ENCODE results near the gene SPI1.

SPI1 gene

DNA sequence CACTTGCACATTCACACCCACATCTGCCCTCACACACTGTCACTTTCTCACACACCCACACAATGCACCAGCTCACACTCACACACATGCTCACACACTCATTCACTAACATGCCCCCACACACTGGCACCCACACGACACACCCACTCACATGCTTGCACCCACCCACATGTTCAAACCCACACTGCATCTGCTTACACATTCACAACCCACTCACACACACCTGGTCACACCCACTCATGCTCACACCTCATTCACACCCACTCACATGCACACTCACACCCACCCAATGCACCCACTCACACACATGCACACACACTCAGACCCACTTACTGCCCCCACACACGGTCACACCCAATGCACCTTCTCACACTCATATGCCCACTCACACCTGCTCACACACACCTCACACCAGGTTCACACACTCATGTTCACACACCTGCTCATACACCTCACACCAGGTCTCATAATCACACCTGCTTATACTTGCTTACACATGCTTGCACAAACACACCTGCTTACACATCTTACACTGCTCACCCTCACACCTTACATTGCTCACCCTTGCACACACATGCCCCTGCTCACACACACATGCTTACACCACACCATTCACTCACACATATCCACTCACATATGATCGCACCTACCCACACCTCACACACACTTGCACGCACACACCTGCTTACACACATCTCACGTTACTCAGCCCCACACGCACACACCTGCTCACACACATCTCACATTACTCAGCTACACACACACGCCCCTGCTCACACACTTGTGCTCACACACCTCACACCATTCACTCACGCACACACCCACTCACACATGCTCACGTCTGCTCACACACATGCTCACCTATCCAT lies 22.0 kb downstream of the SPI1 start:
- no peak for FAIRE-seq

GRCh38 chr11:47355283-47356128 lies 22.8 kb downstream of the SPI1 start:
- no peak for FAIRE-seq

DNA sequence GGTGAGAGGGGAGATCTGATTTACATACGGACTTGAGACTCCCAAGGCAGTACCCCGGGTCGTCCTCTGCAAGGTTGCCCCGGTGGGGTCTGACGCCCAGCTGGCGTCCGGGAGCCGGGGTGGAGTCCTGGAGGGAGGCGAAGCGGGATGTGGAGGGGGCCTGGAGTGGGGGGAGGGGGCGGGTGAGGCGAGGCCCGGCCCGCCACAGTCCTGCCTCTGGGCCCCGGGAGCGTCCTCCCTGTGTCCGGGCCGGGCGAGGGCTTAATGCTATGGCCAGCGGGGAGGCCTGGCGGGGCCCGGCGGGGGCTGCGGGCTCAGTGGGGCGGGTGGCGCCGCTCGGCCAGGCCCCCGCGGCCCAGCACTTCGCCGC lies 23.4 kb downstream of the SPI1 start:
- FAIRE-seq = no peak

GRCh38 chr11:47353978-47354774 lies 24.2 kb downstream of the SPI1 start:
- FAIRE-seq = no peak

DNA sequence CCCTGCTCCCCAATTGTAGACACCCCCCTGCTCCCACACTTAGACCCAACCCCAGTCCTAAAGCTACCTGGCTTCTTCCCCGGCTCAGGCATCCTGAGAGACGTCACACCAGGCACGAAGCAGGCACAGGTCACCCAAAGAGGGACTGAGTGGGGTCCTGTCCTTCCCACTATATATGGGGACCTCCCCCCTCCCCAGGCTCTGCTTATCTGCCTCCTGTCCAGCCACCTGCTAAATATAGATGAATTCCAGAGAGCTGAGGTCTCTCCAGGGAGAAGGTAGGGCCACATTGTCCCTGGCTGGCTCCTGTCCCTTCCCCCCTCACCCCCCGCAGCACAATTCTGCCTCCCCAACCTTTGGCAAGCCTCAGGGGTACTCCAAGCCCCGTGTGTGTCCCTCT lies 25.8 kb downstream of the SPI1 start, which contains the start of gene MYBPC3:
TSS of gene MYBPC3 (minus strand) at position 147 of the 400 bp plus-strand sequence. CDS start at position 92, 55 bp downstream.
- FAIRE-seq = no peak

- FAIRE-seq = no peak
Observed at GRCh38 chr11:47351156-47352126, 26.9 kb downstream of the SPI1 start.

- no peak for FAIRE-seq
Observed at GRCh38 chr11:47350315-47350714, 28.0 kb downstream of the SPI1 start.

GRCh38 chr11:47349521-47350095 lies 28.7 kb downstream of the SPI1 start:
- FAIRE-seq = no peak

DNA sequence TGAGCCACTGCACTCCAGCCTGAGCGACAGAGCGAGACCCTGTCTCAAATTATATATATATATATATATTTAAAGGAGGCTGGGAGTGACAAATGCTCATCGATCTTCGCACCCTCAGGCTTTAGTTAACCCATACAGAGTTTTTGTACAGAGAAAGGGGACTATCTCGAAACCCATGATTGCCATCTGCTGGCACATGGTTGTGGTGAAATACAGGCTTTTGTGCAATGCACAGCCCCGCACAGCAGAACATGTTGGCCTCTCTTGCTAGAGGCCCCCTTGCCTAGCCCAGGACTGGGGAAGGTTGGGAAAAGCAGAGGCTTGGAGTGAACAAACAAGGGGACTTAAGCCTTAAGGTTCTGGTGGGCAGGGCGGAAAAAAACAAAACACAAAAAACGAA lies 29.5 kb downstream of the SPI1 start:
- no peak for FAIRE-seq

DNA sequence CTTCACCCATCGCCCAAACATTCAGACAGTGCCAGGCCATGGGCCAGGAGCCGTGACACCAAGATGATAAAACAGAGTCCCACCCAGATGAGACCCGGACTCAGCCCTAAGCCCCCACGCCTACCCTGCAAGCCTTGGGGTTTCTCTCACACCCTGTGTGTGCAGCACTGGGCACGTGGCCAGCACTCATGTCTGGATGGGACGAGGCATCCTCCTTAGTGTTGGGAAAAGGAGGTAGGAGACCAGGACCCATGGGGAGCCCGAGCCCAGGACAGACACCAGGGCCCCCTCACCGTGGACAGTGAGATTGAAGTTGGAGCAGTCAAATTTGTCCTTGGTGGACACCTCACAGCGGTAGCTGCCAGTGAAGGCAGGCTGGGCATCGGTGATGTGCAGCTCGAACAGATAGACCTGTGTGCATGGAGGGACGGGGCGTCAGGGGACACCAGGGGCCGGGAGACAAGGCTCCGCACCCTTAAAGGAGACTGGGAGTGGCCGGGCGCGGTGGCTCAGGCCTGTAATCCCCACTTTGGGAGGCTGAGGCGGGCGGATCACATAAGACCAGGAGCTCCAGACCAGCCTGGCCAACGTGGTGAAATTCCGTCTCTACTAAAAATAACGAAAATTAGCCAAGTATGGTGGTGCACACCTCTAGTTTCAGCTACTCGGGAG lies 30.1 kb downstream of the SPI1 start:
- no peak for FAIRE-seq

DNA sequence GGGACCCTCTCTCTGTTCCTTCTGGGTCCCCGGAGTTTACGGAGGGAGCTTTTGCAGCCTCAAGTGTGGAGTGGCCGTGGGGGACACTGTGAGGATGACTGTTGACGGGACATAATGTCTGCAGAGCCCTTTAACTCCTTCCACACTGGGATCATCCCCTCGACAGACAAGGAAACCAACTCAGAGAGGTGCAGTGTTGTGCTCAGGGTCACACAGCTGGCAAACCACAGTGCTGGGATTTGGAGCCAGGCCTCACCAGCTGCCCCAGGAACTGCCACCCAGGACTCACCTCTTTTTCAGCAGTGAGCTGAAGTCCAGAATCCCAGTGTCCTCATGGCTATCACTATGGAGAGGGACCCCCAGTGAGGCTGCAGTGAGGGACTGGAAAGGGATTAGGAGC lies 31.2 kb downstream of the SPI1 start:
- FAIRE-seq = no peak

DNA sequence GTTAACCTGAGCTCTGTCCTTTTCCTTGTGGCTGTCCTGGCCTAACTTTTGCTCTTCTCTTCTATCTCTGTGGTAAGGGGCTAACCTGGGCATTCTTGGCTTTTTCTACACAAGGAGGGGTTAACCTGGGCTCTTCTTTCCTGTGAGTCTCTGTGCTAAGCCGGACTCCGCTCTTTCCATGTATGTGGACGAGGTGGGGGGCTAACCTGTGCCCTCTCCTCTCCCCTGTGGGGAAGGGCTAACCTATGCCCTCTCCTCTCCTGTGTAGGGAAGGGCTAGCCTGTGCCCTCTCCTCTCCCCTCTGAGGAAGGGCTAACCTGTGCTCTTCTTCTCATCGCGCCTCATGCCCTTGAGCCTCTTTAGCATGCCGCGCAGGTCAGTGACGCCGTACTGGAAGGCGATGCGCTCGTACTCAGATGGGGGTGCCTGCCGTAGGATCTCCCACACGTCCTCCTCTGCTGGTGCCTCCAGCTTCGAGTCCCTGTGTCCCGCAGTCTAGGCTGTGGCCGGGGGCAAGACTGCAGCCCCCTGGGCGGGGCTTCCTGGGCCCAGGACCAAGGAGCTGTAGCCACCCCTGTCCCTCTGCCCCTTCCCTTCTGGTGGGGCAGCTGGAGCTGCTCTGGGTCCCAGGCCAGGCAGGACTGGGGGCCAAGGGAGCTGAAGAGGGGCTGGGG lies 32.3 kb downstream of the SPI1 start:
- FAIRE-seq = no peak

GRCh38 chr11:47342854-47343253 lies 35.5 kb downstream of the SPI1 start:
- FAIRE-seq = no peak

- no peak for FAIRE-seq
Observed at GRCh38 chr11:47342036-47342803, 36.1 kb downstream of the SPI1 start.

DNA sequence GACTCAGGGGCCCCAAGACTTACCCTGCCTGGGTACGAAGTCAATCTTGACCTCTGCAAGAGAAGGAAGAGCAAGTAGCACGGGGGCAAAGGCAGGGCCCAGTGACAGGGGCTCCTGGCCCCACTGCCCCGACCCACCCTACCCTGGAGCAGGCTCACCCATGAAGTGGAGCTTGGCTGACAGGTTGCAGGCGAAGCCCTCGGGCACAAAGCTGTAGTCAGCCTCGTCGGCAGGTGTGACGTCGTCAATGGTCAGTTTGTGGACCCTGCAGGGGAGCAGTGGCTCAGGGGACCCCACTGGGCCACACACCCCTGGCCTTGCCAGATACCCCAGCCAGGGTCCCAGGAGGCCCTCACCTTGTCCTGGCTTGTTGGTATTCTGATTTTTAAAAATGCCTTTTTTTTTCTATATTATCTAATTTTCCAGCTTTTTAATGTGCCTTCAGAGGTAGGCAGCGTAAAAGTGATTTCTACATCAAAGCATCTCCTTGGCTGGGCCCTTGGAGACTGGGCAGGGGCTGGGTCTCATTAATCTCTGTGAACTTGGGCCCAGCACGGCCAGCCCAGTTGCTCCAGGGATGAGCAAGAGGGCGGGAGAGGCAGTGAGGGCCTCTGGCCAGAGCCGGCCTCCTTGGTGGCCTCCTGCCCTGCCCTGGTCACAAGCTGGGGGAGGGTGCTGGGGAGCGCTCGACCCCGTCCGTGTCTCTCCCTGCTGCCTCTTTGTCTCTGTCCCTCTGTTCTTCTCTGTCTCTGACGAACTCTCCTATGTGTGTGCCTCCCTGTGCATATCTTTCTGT lies 37.2 kb downstream of the SPI1 start:
- no peak for FAIRE-seq

DNA sequence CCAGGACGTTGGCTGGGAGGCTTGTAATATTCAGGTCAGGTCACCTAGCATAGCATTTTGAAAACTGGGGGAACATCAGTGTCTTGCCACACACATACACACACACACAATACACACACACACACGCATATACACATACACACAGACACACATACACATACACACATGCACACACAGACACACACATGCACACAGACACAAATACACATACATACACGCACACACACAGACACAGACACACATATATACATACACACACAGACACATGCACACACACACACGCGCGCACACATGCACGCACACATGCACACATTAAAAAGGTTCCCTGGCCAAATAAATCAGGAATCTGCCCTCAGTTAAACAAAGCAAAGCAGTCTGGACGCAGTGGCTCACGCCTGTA lies 38.3 kb downstream of the SPI1 start:
- no peak for FAIRE-seq

DNA sequence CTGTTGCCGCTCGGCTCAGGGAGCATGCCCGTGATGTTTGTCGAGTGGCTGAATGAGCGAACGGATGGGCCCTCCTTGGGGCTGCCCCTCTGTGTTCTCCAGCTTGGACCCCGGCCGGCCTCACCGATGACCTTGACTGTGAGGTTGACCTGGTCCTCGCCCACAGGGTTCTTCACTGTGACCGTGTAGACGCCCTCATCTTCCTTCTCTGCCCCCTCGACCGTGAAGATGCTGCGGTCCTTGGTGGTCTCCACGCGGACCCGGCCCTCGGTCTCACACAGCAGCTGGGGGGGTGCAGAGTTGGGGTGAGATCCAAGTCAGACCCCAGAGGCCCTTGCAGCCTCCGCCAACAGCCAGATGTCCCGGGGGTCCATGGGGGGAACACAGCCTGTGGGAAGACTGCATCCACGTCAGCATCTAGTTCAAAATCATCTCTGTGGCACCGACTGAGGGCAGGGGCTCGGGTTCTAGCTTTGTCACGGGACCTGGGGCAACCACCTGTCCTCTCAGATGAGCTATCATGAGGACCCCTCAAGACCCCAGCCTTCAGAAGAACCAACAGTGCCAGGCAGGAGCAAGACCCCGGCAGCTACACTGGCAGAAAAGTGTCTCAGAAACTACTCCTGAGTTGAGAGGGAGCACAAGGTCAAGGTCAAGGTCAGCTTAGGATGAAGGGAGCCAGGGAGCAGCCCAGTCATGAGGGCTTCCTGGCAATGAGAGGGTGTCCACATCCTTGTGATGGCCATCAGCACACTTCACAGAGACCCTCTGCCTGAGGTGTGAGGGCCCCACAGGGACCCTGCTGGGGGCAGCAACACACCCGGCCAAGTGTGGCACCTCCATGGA lies 39.7 kb downstream of the SPI1 start:
- no peak for FAIRE-seq
